Vagina (tissue), 2 donors: ENCODE results near the gene CENPQ. TPM values are rescaled to one million over a fixed set of nuclear protein-coding genes. Genes with fewer than 3 reads are reported as not detected.
"Not testable (repeated sequence)": the region's sequence is repeated elsewhere in the genome, so short reads cannot be mapped to it uniquely, and the experiment has no call there.

Source experiments
- DNase-seq, 2 donors: peaks; one replicate each; pipeline ENCODE4 v3.0.0-alpha.2; 2017; ENCODE audit errors: extremely low spot score in 2 of 2
- H3K27ac ChIP-seq: fragments of 200-600 bp; sonication (generic); one replicate; pipeline ENCODE4 v1.5.1; 2019
- H3K27me3 ChIP-seq: fragments of 200-600 bp; sonication (generic); one replicate; pipeline ENCODE4 v1.5.1; 2019
- H3K36me3 ChIP-seq, 2 donors: fragments of 200-600 bp; sonication (generic); one replicate each; pipeline ENCODE4 v1.5.1; 2017 to 2019
- H3K4me1 ChIP-seq: fragments of 200-600 bp; sonication (generic); one replicate; pipeline ENCODE4 v1.5.1; 2019
- H3K4me3 ChIP-seq, 2 donors: fragments of 200-600 bp; sonication (generic); 1 replicate in 1 of 2; 2 replicates in 1 of 2; pipeline ENCODE4 v1.5.1; 2016 to 2019
- H3K9me3 ChIP-seq: fragments of 200-600 bp; sonication (generic); one replicate; pipeline ENCODE4 v1.5.1; 2019
- CTCF ChIP-seq, 3 experiments: fragments of 450-650 bp in 2 of 3; fragments of 200-600 bp in 1 of 3; sonication (generic) in 1 of 3; IDR thresholded peaks; one replicate each; pipeline ENCODE4 v1.5.1; 2017 to 2019; ENCODE audit warnings: antibody characterized with exemption in 3 of 3, mild to moderate bottlenecking in 2 of 3, moderate library complexity in 2 of 3
- POLR2A ChIP-seq, 2 donors: fragments of 450-650 bp; IDR thresholded peaks; one replicate each; pipeline ENCODE4 v1.6.1; 2017; ENCODE audit warnings: antibody characterized with exemption in 2 of 2, mild to moderate bottlenecking in 2 of 2, moderate library complexity in 2 of 2
- POLR2AphosphoS5 ChIP-seq, 2 donors: sonication (generic); formaldehyde crosslinking; IDR thresholded peaks; one replicate each; pipeline ENCODE4 v1.9.0; 2017; ENCODE audit warnings: antibody characterized with exemption in 2 of 2, mild to moderate bottlenecking in 2 of 2, low read depth in 1 of 2; ENCODE audit not compliant: insufficient read depth in 1 of 2
- intact Hi-C: fragments of 100-400 bp; cut with DNase I; formaldehyde crosslinking; loops from one replicate; pipeline ENCODE4 v1.15.1; 2023
- total RNA-seq: library from RNA; depleted of rRNA; stranded (reverse); fragments of >200 nt; gene quantifications from one replicate; pipeline ENCODE4 v1.2.3, GENCODE V29; 2016

CENPQ gene
- total RNA-seq, 1 donor from 2014 or later = 1.7 TPM

- H3K4me3 ChIP-seq = peak overlapping the region; percentile 60 to 72
- TF ChIP-seq POLR2AphosphoS5 (IDR thresholded peaks at IDR 0.05; ENCODE audit: insufficient read depth in 1 of 2, low read depth in 1 of 2) = no peak
- TF ChIP-seq POLR2A (IDR thresholded peaks at IDR 0.05) = no peak
- no peak for TF ChIP-seq CTCF (IDR thresholded peaks at IDR 0.05)
Observed at GRCh38 chr6:49462599-49462926, 607 bp upstream of the CENPQ start.

GRCh38 chr6:49463612-49463967 lies 420 bp downstream of the CENPQ start:
- Histone ChIP-seq H3K4me1 (peaks cover 36% of the 10 kb centered on the region), H3K27ac (peak overlapping the region; percentile 77), H3K27me3 (no peaks in the 10 kb centered on the region), H3K4me3 (peak overlapping the region; percentile 60 to 72), H3K9me3 (no peaks in the 10 kb centered on the region), H3K36me3 (peaks cover 0 to 2% of the 10 kb centered on the region in 2 donors)
- intact Hi-C loops = no loop called here
- no peak for DNase-seq
- TF ChIP-seq CTCF (IDR thresholded peaks at IDR 0.05) = no peak
- no peak for TF ChIP-seq POLR2AphosphoS5 (IDR thresholded peaks at IDR 0.05; ENCODE audit: insufficient read depth in 1 of 2, low read depth in 1 of 2)
- no peak for TF ChIP-seq POLR2A (IDR thresholded peaks at IDR 0.05)

More at GRCh38 chr6:49462599-49462926, 607 bp upstream of the CENPQ start:
- Histone ChIP-seq H3K27me3 (no peaks in the 10 kb centered on the region), H3K27ac (peak overlapping the region; percentile 77), H3K36me3 (peaks cover 0 to 7% of the 10 kb centered on the region in 2 donors), H3K9me3 (no peaks in the 10 kb centered on the region), H3K4me1 (peaks cover 36% of the 10 kb centered on the region)
- intact Hi-C loops = no loop called here
- no peak for DNase-seq

DNA sequence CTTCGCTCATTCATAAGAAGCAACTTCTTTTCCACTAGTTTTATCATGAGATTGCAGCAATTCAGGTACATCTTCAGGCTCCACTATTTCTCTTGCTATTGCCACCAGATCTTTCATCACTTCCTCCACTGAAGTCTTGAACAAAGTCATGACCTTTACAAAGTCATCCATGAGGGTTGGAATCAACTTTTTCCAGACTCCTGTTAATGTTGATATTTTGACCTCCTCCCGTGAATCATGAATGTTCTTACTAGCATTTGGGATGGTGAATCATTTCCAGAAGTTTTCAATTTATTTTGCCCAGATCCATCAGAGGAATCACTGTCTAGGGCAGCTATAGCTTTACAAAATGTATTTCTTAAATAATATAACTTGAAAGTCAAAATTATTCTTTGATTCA lies 1.5 kb downstream of the CENPQ start:
- DNase-seq = no peak
- H3K4me3 ChIP-seq = no peak overlapping the region
- intact Hi-C loops = no loop called here
- peaks cover 36% of the 10 kb centered on the region for H3K4me1 ChIP-seq
- no peaks in the 10 kb centered on the region for H3K36me3 ChIP-seq
- no peaks in the 10 kb centered on the region for H3K27me3 ChIP-seq
- no peak for TF ChIP-seq POLR2AphosphoS5 (IDR thresholded peaks at IDR 0.05; ENCODE audit: insufficient read depth in 1 of 2, low read depth in 1 of 2)
- TF ChIP-seq POLR2A (IDR thresholded peaks at IDR 0.05) = no peak
- no peak for TF ChIP-seq CTCF (IDR thresholded peaks at IDR 0.05)
- no peaks in the 10 kb centered on the region for H3K9me3 ChIP-seq
- no peak overlapping the region for H3K27ac ChIP-seq

DNA sequence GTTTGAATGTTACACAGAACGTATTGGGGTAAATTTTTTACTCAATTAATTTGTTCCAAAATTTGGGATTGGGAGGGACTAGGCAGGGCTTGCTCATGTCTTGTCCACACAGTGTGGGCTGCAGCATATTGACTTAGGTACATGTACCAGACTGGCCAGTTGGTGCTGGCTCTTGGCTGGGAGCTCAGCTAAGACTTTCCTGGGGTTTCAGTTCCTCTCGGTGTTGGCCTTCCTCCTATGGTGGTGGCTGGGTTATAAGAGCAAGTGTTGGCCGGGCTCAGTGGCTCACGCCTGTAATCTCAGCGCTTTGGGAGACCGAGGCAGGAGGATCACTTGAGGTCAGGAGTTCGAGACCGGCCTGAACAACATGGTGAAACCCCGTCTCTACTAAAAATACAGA lies 4.9 kb downstream of the CENPQ start:
- no peak overlapping the region for H3K27ac ChIP-seq
- no peaks in the 10 kb centered on the region for H3K27me3 ChIP-seq
- no peak for DNase-seq
- H3K4me1 ChIP-seq = peaks cover 10% of the 10 kb centered on the region
- intact Hi-C loops = no loop called here
- no peaks in the 10 kb centered on the region for H3K9me3 ChIP-seq
- TF ChIP-seq POLR2A (IDR thresholded peaks at IDR 0.05) = no peak
- TF ChIP-seq CTCF (IDR thresholded peaks at IDR 0.05) = no peak
- no peak for TF ChIP-seq POLR2AphosphoS5 (IDR thresholded peaks at IDR 0.05; ENCODE audit: insufficient read depth in 1 of 2, low read depth in 1 of 2)
- H3K4me3 ChIP-seq = no peak overlapping the region
- H3K36me3 ChIP-seq = peaks cover 0 to 7% of the 10 kb centered on the region in 2 donors

DNA sequence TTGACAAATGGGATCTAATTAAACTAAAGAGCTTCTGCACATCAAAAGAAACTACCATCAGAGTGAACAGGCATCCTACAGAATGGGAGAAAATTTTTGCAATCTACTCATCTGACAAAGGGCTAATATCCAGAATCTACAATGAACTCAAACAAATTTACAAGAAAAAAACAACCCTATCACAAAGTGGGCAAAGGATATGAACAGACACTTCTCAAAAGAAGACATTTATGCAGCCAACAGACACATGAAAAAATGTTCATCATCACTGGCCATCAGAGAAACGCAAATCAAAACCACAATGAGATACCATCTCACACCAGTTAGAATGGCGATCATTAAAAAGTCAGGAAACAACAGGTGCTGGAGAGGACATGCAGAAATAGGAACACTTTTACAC lies 13.4 kb downstream of the CENPQ start:
- H3K27me3 ChIP-seq, intact Hi-C loops, H3K27ac ChIP-seq, H3K4me1 ChIP-seq, H3K36me3 ChIP-seq, H3K9me3 ChIP-seq, DNase-seq, H3K4me3 ChIP-seq: not testable (repeated sequence)
